Umbilical cord (tissue), 1 donor: Measurements from ENCODE around the gene GOLGA7B. TPM values are rescaled to one million over a fixed set of nuclear protein-coding genes. Genes with fewer than 3 reads are reported as not detected.

Experiments used
- total RNA-seq: library from RNA; depleted of rRNA; stranded (reverse); fragments of >200 nt; gene quantifications from one replicate; pipeline ENCODE4 v1.2.3, GENCODE V29; 2014; ENCODE audit warnings: low replicate concordance; ENCODE audit not compliant: insufficient read depth

The GOLGA7B gene
- total RNA-seq, 1 donor from 2014 or later: 0.96 TPM

Other genes with a start within 250 kb of the GOLGA7B start
- gene MORN4, start 216.3 kb upstream of the GOLGA7B start, total RNA-seq: 0.48 TPM
- gene PI4K2A, start 209.2 kb upstream of the GOLGA7B start, total RNA-seq: 11.6 TPM
- gene AVPI1, start 162.6 kb upstream of the GOLGA7B start, total RNA-seq: 7.0 TPM
- gene MARVELD1, start 136.1 kb upstream of the GOLGA7B start, total RNA-seq: 29.1 TPM
- 11.6 TPM for gene ZFYVE27, start 112.7 kb upstream of the GOLGA7B start, total RNA-seq
- 0.48 TPM for gene SFRP5, start 77.8 kb upstream of the GOLGA7B start, total RNA-seq
- gene CRTAC1, start 180.8 kb downstream of the GOLGA7B start, total RNA-seq: 2.2 TPM